IMR-90 (cell line): Measurements from ENCODE around the gene SS18L1. TPM values are rescaled to one million over a fixed set of nuclear protein-coding genes. Genes with fewer than 3 reads are reported as not detected.

Experiments
- ATAC-seq: fragments of 200-7000 bp; cut with Tn5 transposase; 2 replicates; pipeline ENCODE4 v1.9.1; 2020; ENCODE audit warnings: low read depth, mild to moderate bottlenecking, moderate library complexity
- BruUV-seq: library from RNA; stranded (reverse); fragments of 400-500 nt; replicated peaks from 2 replicates; lab custom pipeline; 2021; lab: Mats Ljungman, UMichigan
- CTCF ChIA-PET: fragments of 300-600 bp; formaldehyde crosslinking; extraction: SDS; loops from one replicate; lab custom pipeline; 2021; ENCODE audit warnings: antibody characterized with exemption; lab: Yijun Ruan, JAX
- POLR2A ChIA-PET: fragments of 300-600 bp; sonication (Branson Sonifier 250); formaldehyde crosslinking; loops from one replicate; lab custom pipeline; 2022; ENCODE audit warnings: antibody characterized with exemption; ENCODE audit not compliant: unreplicated experiment; lab: Charles Lee
- DNase-seq: peaks from one replicate; pipeline ENCODE4 v3.0.0; 2013
- H2AFZ ChIP-seq: replicated peaks from 2 replicates; pipeline ENCODE3; 2013; ENCODE audit warnings: low read length, mild to moderate bottlenecking; ENCODE audit not compliant: poor library complexity
- H2AK5ac ChIP-seq: 2 replicates; pipeline ENCODE4 v1.6.1; 2013; ENCODE audit warnings: low read depth, low read length, inconsistent platforms
- H2AK9ac ChIP-seq: replicated peaks from 2 replicates; pipeline ENCODE3; 2013; ENCODE audit warnings: mild to moderate bottlenecking, low read depth, low read length, moderate library complexity; ENCODE audit not compliant: poor library complexity
- H2BK120ac ChIP-seq: 2 replicates; pipeline ENCODE4 v1.6.1; 2013; ENCODE audit warnings: low read depth, low read length, inconsistent platforms
- H2BK15ac ChIP-seq: 3 replicates; pipeline ENCODE4 v1.6.1; 2013; ENCODE audit warnings: low read depth, low read length, inconsistent platforms
- H2BK20ac ChIP-seq: 2 replicates; pipeline ENCODE4 v1.6.1; 2013; ENCODE audit warnings: low read depth, mild to moderate bottlenecking, inconsistent platforms, low read length, moderate library complexity
- H2BK5ac ChIP-seq: 2 replicates; pipeline ENCODE4 v1.6.1; 2013; ENCODE audit warnings: mild to moderate bottlenecking, low read depth, low read length, inconsistent platforms; ENCODE audit not compliant: poor library complexity, severe bottlenecking
- H3K14ac ChIP-seq: replicated peaks from 2 replicates; pipeline ENCODE4 v1.6.1; 2013; ENCODE audit warnings: low read depth, low read length, inconsistent platforms
- H3K18ac ChIP-seq: 2 replicates; pipeline ENCODE4 v1.6.1; 2013; ENCODE audit warnings: low read depth, low read length, control low read depth
- H3K23ac ChIP-seq: 2 replicates; pipeline ENCODE4 v1.6.1; 2013; ENCODE audit warnings: low read depth, low read length, inconsistent platforms
- H3K27ac ChIP-seq: 2 replicates; pipeline ENCODE4 v1.5.1; 2013; ENCODE audit warnings: mild to moderate bottlenecking, control low read depth, low read length; ENCODE audit not compliant: insufficient read depth
- H3K27me3 ChIP-seq: 2 replicates; pipeline ENCODE4 v1.6.1; 2013; ENCODE audit warnings: low read length; ENCODE audit not compliant: control insufficient read depth, insufficient read depth
- H3K36me3 ChIP-seq: 2 replicates; pipeline ENCODE4 v1.6.1; 2013; ENCODE audit warnings: low read length, mixed read lengths; ENCODE audit not compliant: control insufficient read depth, insufficient read depth
- H3K4ac ChIP-seq: 2 replicates; pipeline ENCODE4 v1.6.1; 2013; ENCODE audit warnings: low read depth, low read length, inconsistent platforms
- H3K4me1 ChIP-seq: 2 replicates; pipeline ENCODE4 v1.6.1; 2013; ENCODE audit warnings: low read length, mixed read lengths; ENCODE audit not compliant: control insufficient read depth, insufficient read depth
- H3K4me2 ChIP-seq: 2 replicates; pipeline ENCODE4 v1.6.1; 2013; ENCODE audit warnings: low read depth, mild to moderate bottlenecking, control low read depth, low read length, moderate library complexity
- H3K4me3 ChIP-seq: 2 replicates; pipeline ENCODE4 v1.5.1; 2013; ENCODE audit warnings: low read depth, mild to moderate bottlenecking, control low read depth, low read length, moderate library complexity; ENCODE audit not compliant: insufficient read depth
- H3K56ac ChIP-seq: 2 replicates; pipeline ENCODE4 v1.6.1; 2013; ENCODE audit warnings: low read length, inconsistent platforms; ENCODE audit not compliant: insufficient read depth; ENCODE audit errors: extremely low read depth
- H3K79me1 ChIP-seq, 2 experiments: 2 replicates each; pipeline ENCODE4 v1.6.1; 2013; ENCODE audit warnings: low read length in 2 of 2, inconsistent platforms in 1 of 2, low read depth in 1 of 2
- H3K9ac ChIP-seq: 2 replicates; pipeline ENCODE4 v1.6.1; 2013; ENCODE audit warnings: low read depth, low read length, control low read depth
- H3K9me1 ChIP-seq: 2 replicates; pipeline ENCODE4 v1.6.1; 2013; ENCODE audit warnings: low read length, inconsistent platforms; ENCODE audit not compliant: insufficient read depth
- H3K9me3 ChIP-seq: 2 replicates; pipeline ENCODE4 v1.6.1; 2013; ENCODE audit warnings: low read length; ENCODE audit not compliant: control insufficient read depth, insufficient read depth
- H4K20me1 ChIP-seq: 2 replicates; pipeline ENCODE4 v1.6.1; 2013; ENCODE audit warnings: low read length, inconsistent platforms; ENCODE audit not compliant: insufficient read depth
- H4K5ac ChIP-seq: 2 replicates; pipeline ENCODE4 v1.6.1; 2013; ENCODE audit warnings: mild to moderate bottlenecking, low read depth, low read length, control low read depth
- H4K8ac ChIP-seq, 2 experiments: 2 replicates each; pipeline ENCODE4 v1.6.1; 2013; ENCODE audit warnings: low read depth in 2 of 2, low read length in 2 of 2, control low read depth in 1 of 2, inconsistent platforms in 1 of 2
- H4K91ac ChIP-seq: 2 replicates; pipeline ENCODE4 v1.6.1; 2013; ENCODE audit warnings: low read depth, low read length, inconsistent platforms; ENCODE audit not compliant: insufficient read depth
- FOS ChIP-seq: fragments of 150-350 bp; IDR thresholded peaks from 2 replicates; pipeline ENCODE4 v1.6.1; 2016; ENCODE audit warnings: low read depth, low read length
- MAZ ChIP-seq: IDR thresholded peaks from 2 replicates; pipeline ENCODE4 v1.6.1; 2012; ENCODE audit warnings: low read depth, mild to moderate bottlenecking, low read length, improper control_type of control experiment, moderate library complexity, borderline replicate concordance
- POLR2A ChIP-seq: IDR thresholded peaks from 2 replicates; pipeline ENCODE4 v1.6.1; 2012; ENCODE audit warnings: mild to moderate bottlenecking, low read depth, low read length
- RAD21 ChIP-seq: IDR thresholded peaks from 2 replicates; pipeline ENCODE4 v1.6.1; 2012; ENCODE audit warnings: low read length, improper control_type of control experiment
- WGBS, 2 experiments: methylation state at CpG; one replicate each; pipeline versions ENCODE4 v1.1.5 to v1.1.7; 2013; ENCODE audit warnings: missing lambda C conversion rate in 2 of 2; ENCODE audit not compliant: insufficient read length in 1 of 2; ENCODE audit errors: extremely low coverage in 2 of 2; 5-methylcytosine and 5-hydroxymethylcytosine counted together
- dilution Hi-C: fragments of 300-500 bp; cut with HindIII; formaldehyde crosslinking; loops from one replicate; pipeline ENCODE4 v1.14.3; 2018; ENCODE audit warnings: low sequenced_read_pairs; ENCODE audit not compliant: unreplicated experiment
- in situ Hi-C: fragments of 300-500 bp; cut with MboI; formaldehyde crosslinking; loops from 3 replicates; pipeline ENCODE4 v1.14.3; 2019; ENCODE audit warnings: low sequenced_read_pairs, inconsistent platforms, mixed read lengths
- intact Hi-C: fragments of 100-400 bp; cut with micrococcal nuclease; formaldehyde crosslinking; loops from 2 replicates; pipeline ENCODE4 v1.10.0; 2022
- polyA plus RNA-seq, 3 experiments: library from polyadenylated mRNA; depleted of rRNA; stranded (reverse); fragments of >200 nt; gene quantifications; 2 replicates each; pipeline ENCODE4 v1.2.3, GENCODE V29; 2012; ENCODE audit warnings: low replicate concordance in 1 of 3
- total RNA-seq: library from RNA; depleted of rRNA; stranded (reverse); fragments of >200 nt; gene quantifications from 2 replicates; pipeline ENCODE4 v1.2.3, GENCODE V29; 2012
- TF ChIP-seq, protein P1 (sequence below): conservative IDR thresholded peaks from 2 replicates; pipeline ENCODE4 v1.5.1; 2012; ENCODE audit warnings: mild to moderate bottlenecking, low read depth, low read length, improper control_type of control experiment
- TF ChIP-seq, protein P2 (sequence below): fragments of 150-350 bp; IDR thresholded peaks from 2 replicates; pipeline ENCODE4 v1.6.1; 2016; ENCODE audit warnings: low read depth, mild to moderate bottlenecking, low read length, moderate library complexity, borderline replicate concordance

SS18L1 gene
- total and polyA plus RNA-seq, 2 of the 4 experiments (the other 2 are of a cell fraction): 8.1 to 12.2 TPM

GRCh38 chr20:62134735-62135231 lies 8.8 kb upstream of the SS18L1 start:
- Histone ChIP-seq H2AK5ac (no peak overlapping the region), H3K9me3 (no peaks in the 10 kb centered on the region), H4K5ac (no peak overlapping the region), H3K36me3 (peaks cover 84% of the 10 kb centered on the region), H3K27ac (no peak overlapping the region), H4K20me1 (peaks cover 80% of the 10 kb centered on the region), H3K18ac (no peak overlapping the region), H2BK120ac (no peak overlapping the region), H3K4me2 (no peak overlapping the region), H2BK20ac (no peak overlapping the region), H3K27me3 (no peaks in the 10 kb centered on the region), H4K8ac (no peak overlapping the region), H3K9ac (no peak overlapping the region), H3K9me1 (no peaks in the 10 kb centered on the region; the same call in 1 of the 2 replicates), H3K14ac (no peak overlapping the region), H3K4ac (no peak overlapping the region), H3K4me3 (no peak overlapping the region), H3K79me1 (peaks cover 15 to 75% of the 10 kb centered on the region in 2 experiments), H2BK5ac (no peak overlapping the region), H3K4me1 (peaks cover 3% of the 10 kb centered on the region; the same call in 1 of the 2 replicates), H2AFZ (no peak overlapping the region), H2AK9ac (peak overlapping the region; percentile 49), H2BK15ac (no peak overlapping the region), H3K56ac (no peak overlapping the region), H3K23ac (no peak overlapping the region), H4K91ac (no peak overlapping the region)
- in situ Hi-C loops: no loop called here
- dilution Hi-C loops: no loop called here
- 81% methylated on average over 4 of the region's 11 CpGs; no CpG with 5 or more reads in 1 of the 2 experiments for WGBS, 2 experiments
- TF ChIP-seq, protein P1, sequence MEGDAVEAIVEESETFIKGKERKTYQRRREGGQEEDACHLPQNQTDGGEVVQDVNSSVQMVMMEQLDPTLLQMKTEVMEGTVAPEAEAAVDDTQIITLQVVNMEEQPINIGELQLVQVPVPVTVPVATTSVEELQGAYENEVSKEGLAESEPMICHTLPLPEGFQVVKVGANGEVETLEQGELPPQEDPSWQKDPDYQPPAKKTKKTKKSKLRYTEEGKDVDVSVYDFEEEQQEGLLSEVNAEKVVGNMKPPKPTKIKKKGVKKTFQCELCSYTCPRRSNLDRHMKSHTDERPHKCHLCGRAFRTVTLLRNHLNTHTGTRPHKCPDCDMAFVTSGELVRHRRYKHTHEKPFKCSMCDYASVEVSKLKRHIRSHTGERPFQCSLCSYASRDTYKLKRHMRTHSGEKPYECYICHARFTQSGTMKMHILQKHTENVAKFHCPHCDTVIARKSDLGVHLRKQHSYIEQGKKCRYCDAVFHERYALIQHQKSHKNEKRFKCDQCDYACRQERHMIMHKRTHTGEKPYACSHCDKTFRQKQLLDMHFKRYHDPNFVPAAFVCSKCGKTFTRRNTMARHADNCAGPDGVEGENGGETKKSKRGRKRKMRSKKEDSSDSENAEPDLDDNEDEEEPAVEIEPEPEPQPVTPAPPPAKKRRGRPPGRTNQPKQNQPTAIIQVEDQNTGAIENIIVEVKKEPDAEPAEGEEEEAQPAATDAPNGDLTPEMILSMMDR: no peak
- TF ChIP-seq, protein P2, sequence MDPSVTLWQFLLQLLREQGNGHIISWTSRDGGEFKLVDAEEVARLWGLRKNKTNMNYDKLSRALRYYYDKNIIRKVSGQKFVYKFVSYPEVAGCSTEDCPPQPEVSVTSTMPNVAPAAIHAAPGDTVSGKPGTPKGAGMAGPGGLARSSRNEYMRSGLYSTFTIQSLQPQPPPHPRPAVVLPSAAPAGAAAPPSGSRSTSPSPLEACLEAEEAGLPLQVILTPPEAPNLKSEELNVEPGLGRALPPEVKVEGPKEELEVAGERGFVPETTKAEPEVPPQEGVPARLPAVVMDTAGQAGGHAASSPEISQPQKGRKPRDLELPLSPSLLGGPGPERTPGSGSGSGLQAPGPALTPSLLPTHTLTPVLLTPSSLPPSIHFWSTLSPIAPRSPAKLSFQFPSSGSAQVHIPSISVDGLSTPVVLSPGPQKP: no peak
- no peak for TF ChIP-seq FOS
- TF ChIP-seq MAZ: no peak
- TF ChIP-seq RAD21: no peak
- 0 out of 2 replicates have a peak, but pooled peaks have one; percentile 4 for TF ChIP-seq POLR2A
- no TSS peak for BruUV-seq
- intact Hi-C loops: no loop called here
- ChIA-PET CTCF (interaction anchor here (1.9 kb wide), 1 partner anchor 124 kb away, joined by 8 read pairs; no protein-coding TSS in a partner anchor), POLR2A (interaction anchor here (0.6 kb wide), 2 partner anchors 9 to 119 kb away, joined by 4 to 11 read pairs; no protein-coding TSS in a partner anchor)
- DNase-seq (peak; percentile 35), ATAC-seq (peak; percentile 22)
